Effector memory CD4-positive, alpha-beta T cell (primary cell): Measurements from ENCODE around the gene RND1.
"Not testable (repeated sequence)": the region's sequence is repeated elsewhere in the genome, so short reads cannot be mapped to it uniquely, and the experiment has no call there.

Source experiments
- DNase-seq, 3 donors: peaks; one replicate each; pipeline ENCODE4 v3.0.0-alpha.2; 2020
- H3K27ac ChIP-seq: 2 replicates; pipeline ENCODE4 v1.7.0; 2013; ENCODE audit warnings: mild to moderate bottlenecking, low read length, moderate library complexity; ENCODE audit not compliant: insufficient read depth, poor library complexity, severe bottlenecking
- H3K27me3 ChIP-seq: replicated peaks from 2 replicates; pipeline ENCODE4 v1.7.0; 2013; ENCODE audit warnings: mild to moderate bottlenecking, low read length; ENCODE audit not compliant: insufficient read depth, control insufficient read depth, poor library complexity, severe bottlenecking
- H3K36me3 ChIP-seq: 2 replicates; pipeline ENCODE4 v1.7.0; 2013; ENCODE audit warnings: mild to moderate bottlenecking, low read length, moderate library complexity; ENCODE audit not compliant: control insufficient read depth, insufficient read depth
- H3K4me1 ChIP-seq: 2 replicates; pipeline ENCODE4 v1.7.0; 2013; ENCODE audit warnings: low read length, mild to moderate bottlenecking; ENCODE audit not compliant: control insufficient read depth, insufficient read depth, poor library complexity, severe bottlenecking
- H3K4me3 ChIP-seq: 2 replicates; pipeline ENCODE4 v1.7.0; 2013; ENCODE audit warnings: low read length, low read depth, mild to moderate bottlenecking; ENCODE audit not compliant: insufficient read depth, poor library complexity, severe bottlenecking
- H3K9me3 ChIP-seq: 2 replicates; pipeline ENCODE4 v1.7.0; 2013; ENCODE audit warnings: mild to moderate bottlenecking, low read length, moderate library complexity; ENCODE audit not compliant: control insufficient read depth

The RND1 gene

GRCh38 chr12:48858043-48858442 lies 7.6 kb downstream of the RND1 start:
- Histone ChIP-seq H3K27ac (no peak overlapping the region), H3K36me3 (no peaks in the 10 kb centered on the region)
- DNase-seq = no peak

DNA sequence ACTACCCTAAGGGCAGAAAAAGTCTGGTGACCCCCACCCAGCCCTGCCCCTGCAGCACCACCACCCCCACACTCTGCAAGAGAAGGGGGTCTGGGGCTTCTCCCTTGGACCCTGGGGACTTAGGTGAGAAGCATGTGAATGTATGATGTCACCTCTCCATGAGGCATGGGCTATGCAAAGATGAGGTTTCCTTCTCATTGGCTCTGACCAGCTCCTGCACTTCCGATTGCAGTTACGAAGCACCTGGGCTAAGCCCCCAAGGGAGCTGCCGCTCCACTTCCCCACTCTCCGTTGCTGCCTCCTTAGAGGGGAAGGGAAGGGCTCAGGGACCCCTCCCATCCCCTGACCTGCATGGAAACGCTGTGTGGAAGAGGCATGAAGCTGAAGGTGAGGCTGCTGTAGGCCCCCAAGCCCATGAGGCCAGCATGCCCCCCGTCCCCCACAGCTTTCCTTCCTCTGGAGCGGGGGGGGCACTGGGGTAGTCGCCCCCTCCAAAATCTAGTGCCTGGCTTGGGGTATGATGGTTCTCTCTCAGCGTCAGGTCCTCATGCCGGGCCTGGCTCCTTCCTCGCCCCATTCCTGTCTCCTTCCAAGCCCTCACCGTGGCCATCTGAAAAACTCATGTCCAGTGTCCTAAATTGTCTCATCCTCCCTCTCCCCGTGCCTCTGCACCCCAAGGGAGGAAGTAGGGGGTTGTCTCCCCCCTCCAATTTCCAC lies 8.2 kb downstream of the RND1 start:
- Histone ChIP-seq H3K9me3 (no peaks in the 10 kb centered on the region), H3K36me3 (no peaks in the 10 kb centered on the region), H3K4me3 (no peak overlapping the region), H3K27ac (no peak overlapping the region), H3K27me3 (peaks cover 4% of the 10 kb centered on the region), H3K4me1 (peaks cover 7% of the 10 kb centered on the region)
- no peak for DNase-seq

More at GRCh38 chr12:48858043-48858442, 7.6 kb downstream of the RND1 start:
- H3K27me3 ChIP-seq = peaks cover 10% of the 10 kb centered on the region
- peaks cover 1% of the 10 kb centered on the region for H3K4me1 ChIP-seq
- H3K4me3 ChIP-seq = no peak overlapping the region
- no peaks in the 10 kb centered on the region for H3K9me3 ChIP-seq

- H3K9me3 ChIP-seq = no peaks in the 10 kb centered on the region
- no peaks in the 10 kb centered on the region for H3K27me3 ChIP-seq
- no peak for DNase-seq
- H3K4me3 ChIP-seq = no peak overlapping the region
- H3K4me1 ChIP-seq = peaks cover 8% of the 10 kb centered on the region
- no peak overlapping the region for H3K27ac ChIP-seq
- H3K36me3 ChIP-seq = no peaks in the 10 kb centered on the region
Measured at GRCh38 chr12:48856379-48856778, 9.3 kb downstream of the RND1 start.

DNA sequence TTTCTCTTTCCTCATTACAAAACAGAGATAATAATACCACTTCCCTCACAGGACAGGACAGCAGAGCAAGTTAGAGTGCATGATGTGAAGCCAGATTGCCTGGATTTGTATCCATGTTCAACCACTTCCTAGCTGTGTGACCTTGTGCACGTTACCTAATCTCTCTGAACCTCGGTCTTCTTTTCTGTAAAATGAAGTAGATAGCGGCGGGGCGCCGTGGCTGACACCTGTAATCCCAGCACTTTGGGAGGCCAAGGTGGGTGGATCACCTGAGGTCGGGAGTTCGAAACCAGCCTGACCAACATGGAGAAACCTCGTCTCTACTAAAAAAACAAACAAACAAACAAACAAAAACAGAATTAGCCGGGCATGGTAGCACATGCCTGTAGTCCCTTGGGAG lies 10.7 kb downstream of the RND1 start:
- not testable (repeated sequence) for H3K4me3 ChIP-seq, DNase-seq, H3K9me3 ChIP-seq, H3K36me3 ChIP-seq, H3K27ac ChIP-seq, H3K27me3 ChIP-seq
- H3K4me1 ChIP-seq = peaks cover 12% of the 10 kb centered on the region

- no peak overlapping the region for H3K27ac ChIP-seq
- peaks cover 12% of the 10 kb centered on the region for H3K4me1 ChIP-seq
- no peaks in the 10 kb centered on the region for H3K36me3 ChIP-seq
- no peak overlapping the region for H3K4me3 ChIP-seq
- DNase-seq = no peak
- no peaks in the 10 kb centered on the region for H3K9me3 ChIP-seq
- H3K27me3 ChIP-seq = no peaks in the 10 kb centered on the region
Measured at GRCh38 chr12:48854488-48854887, 11.2 kb downstream of the RND1 start.

GRCh38 chr12:48852734-48853688 lies 12.7 kb downstream of the RND1 start:
- no peaks in the 10 kb centered on the region for H3K9me3 ChIP-seq
- no peaks in the 10 kb centered on the region for H3K36me3 ChIP-seq
- H3K27ac ChIP-seq = peak overlapping the region; percentile 92
- H3K4me1 ChIP-seq = peaks cover 12% of the 10 kb centered on the region
- H3K27me3 ChIP-seq = no peaks in the 10 kb centered on the region
- peak; percentile 69 to 82 (median 71) for DNase-seq
- H3K4me3 ChIP-seq = peak overlapping the region; percentile 83

GRCh38 chr12:48851883-48852733 lies 13.6 kb downstream of the RND1 start, which contains the start of gene DDX23:
DDX23 (minus strand) TSS chr12:48852163; CDS start chr12:48845782, 6,381 bp downstream.
- Histone ChIP-seq H3K4me3 (peak within 1 kb of the TSS; percentile 83), H3K36me3 (no peaks in the 10 kb centered on the region), H3K27me3 (no peaks in the 10 kb centered on the region), H3K9me3 (no peaks in the 10 kb centered on the region), H3K4me1 (peaks cover 12% of the 10 kb centered on the region), H3K27ac (peak within 1 kb of the TSS; percentile 92)
- DNase-seq = peak; percentile 88 to 90 (median 89)

GRCh38 chr12:48842021-48842420 lies 23.6 kb downstream of the RND1 start:
- H3K36me3 ChIP-seq = peaks cover 63% of the 10 kb centered on the region
- not testable (repeated sequence) for H3K4me1 ChIP-seq, H3K27ac ChIP-seq, DNase-seq, H3K9me3 ChIP-seq, H3K27me3 ChIP-seq, H3K4me3 ChIP-seq

DNA sequence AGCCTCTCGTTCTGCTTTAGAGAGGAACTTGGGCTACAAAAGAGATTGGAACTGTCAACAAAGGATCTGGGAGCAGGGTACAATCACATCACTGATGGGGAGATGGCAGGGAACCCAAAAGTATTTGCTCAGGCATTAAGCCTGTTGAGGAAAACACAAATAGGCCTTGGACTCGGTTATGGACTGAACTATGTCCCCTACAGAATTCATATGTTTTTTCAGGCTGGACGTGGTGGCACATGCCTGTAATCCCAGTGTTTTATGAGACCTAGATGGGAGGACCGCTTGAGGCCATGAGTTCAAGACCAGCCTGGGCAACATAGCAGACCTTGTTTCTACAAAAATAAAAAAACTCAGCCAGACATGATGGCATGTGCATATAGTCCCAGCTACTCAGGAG lies 27.6 kb downstream of the RND1 start:
- Histone ChIP-seq H3K4me3 (no peak overlapping the region), H3K36me3 (peaks cover 67% of the 10 kb centered on the region), H3K27me3 (no peaks in the 10 kb centered on the region), H3K4me1 (no peaks in the 10 kb centered on the region), H3K9me3 (no peaks in the 10 kb centered on the region), H3K27ac (no peak overlapping the region)
- DNase-seq = no peak
